ENCODE results near the gene SERGEF. TPM values are rescaled to one million over a fixed set of nuclear protein-coding genes. Genes with fewer than 3 reads are reported as not detected.

Gene SERGEF
- total and polyA plus RNA-seq, 2 of the 4 experiments (the other 2 are of a cell fraction) = 12.2 to 18.1 TPM

DNA sequence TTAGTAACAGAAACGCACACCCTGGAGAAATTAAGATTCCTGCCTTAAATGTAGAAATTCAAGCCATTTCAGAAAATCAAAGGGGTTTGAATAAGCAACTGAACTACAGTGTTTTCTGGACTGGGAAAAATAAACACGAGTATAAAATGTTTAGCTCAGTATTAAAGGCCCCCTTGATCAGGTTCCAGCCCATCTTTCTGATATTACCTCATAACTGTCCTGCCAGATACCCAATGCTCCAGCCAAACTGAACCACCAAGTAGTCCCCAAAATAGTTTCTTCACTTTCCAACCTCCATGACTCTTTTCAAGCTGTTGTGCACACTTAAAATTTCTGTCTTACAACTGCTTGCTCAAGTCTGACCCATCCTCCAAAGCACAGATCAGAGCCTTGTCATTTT lies 54.4 kb downstream of the SERGEF start:
- CTCF ChIA-PET = interaction anchor here (1.3 kb wide), 1 partner anchor 227 kb away, joined by 3 read pairs; no protein-coding TSS in a partner anchor

More for the DNA sequence above, 54.4 kb downstream of the SERGEF start:
- Histone ChIP-seq H3K9me3 (ENCODE audit: control insufficient read depth, insufficient read depth, low read length) (no peaks in the 10 kb centered on the region), H3K9ac (ENCODE audit: low read depth, low read length) (no peak overlapping the region), H3K14ac (replicated peaks; ENCODE audit: low read depth, low read length) (no peak overlapping the region), H3K9me1 (ENCODE audit: insufficient read depth, low read length) (no peaks in the 10 kb centered on the region; the same call in 1 of the 2 replicates), H3K36me3 (ENCODE audit: control insufficient read depth, insufficient read depth, low read length) (peaks cover 3% of the 10 kb centered on the region; the same call in 1 of the 2 replicates), H3K4ac (ENCODE audit: low read depth, low read length) (no peak overlapping the region), H3K27ac (ENCODE audit: insufficient read depth, low read length) (no peak overlapping the region), H4K5ac (ENCODE audit: low read depth, low read length) (no peak overlapping the region), H2BK120ac (ENCODE audit: low read depth, low read length) (no peak overlapping the region), H2BK5ac (ENCODE audit: low read depth, low read length, poor library complexity, severe bottlenecking) (no peak overlapping the region), H3K79me1 (ENCODE audit: low read depth in 1 of 2, low read length in 2 of 2) (no peaks in the 10 kb centered on the region), H3K27me3 (ENCODE audit: control insufficient read depth, insufficient read depth, low read length) (no peaks in the 10 kb centered on the region), H3K23ac (ENCODE audit: low read depth, low read length) (no peak overlapping the region), H3K56ac (ENCODE audit: extremely low read depth, insufficient read depth, low read length) (no peak overlapping the region), H3K4me3 (ENCODE audit: insufficient read depth, low read depth, low read length) (no peak overlapping the region), H4K8ac (ENCODE audit: low read depth in 2 of 2, low read length in 2 of 2) (no peak overlapping the region), H2BK15ac (ENCODE audit: low read depth, low read length) (no peak overlapping the region), H2BK20ac (ENCODE audit: low read depth, low read length) (no peak overlapping the region), H3K18ac (ENCODE audit: low read depth, low read length) (no peak overlapping the region), H4K20me1 (ENCODE audit: insufficient read depth, low read length) (no peaks in the 10 kb centered on the region), H3K4me1 (ENCODE audit: control insufficient read depth, insufficient read depth, low read length) (peaks cover 5% of the 10 kb centered on the region; the same call in 1 of the 2 replicates), H3K4me2 (ENCODE audit: low read depth, low read length) (no peak overlapping the region), H4K91ac (ENCODE audit: insufficient read depth, low read depth, low read length) (no peak overlapping the region), H2AFZ (replicated peaks; ENCODE audit: low read length, poor library complexity) (no peak overlapping the region), H2AK9ac (replicated peaks; ENCODE audit: low read depth, low read length, poor library complexity) (no peak overlapping the region), H2AK5ac (ENCODE audit: low read depth, low read length) (no peak overlapping the region)
- no TSS peak for BruUV-seq (replicated peaks)
- POLR2A ChIA-PET (ENCODE audit: unreplicated experiment) = interaction anchor here (0.7 kb wide), 1 partner anchor 15 kb away, joined by 3 read pairs; no protein-coding TSS in a partner anchor
- intact Hi-C loops (cut with micrococcal nuclease) = no loop called here
- ATAC-seq (ENCODE audit: low read depth) = no peak
- no CpG with 5 or more reads among the region's 2 CpGs for WGBS, 2 experiments (ENCODE audit: extremely low coverage in 2 of 2, insufficient read length in 1 of 2)
- TF ChIP-seq RAD21 (IDR thresholded peaks at IDR 0.05; ENCODE audit: low read length) (no peak), SMC3 (IDR thresholded peaks at IDR 0.05; ENCODE audit: low read depth, low read length) (no peak), MXI1 (IDR thresholded peaks at IDR 0.05; ENCODE audit: borderline replicate concordance, low read depth, low read length) (no peak), BHLHE40 (IDR thresholded peaks at IDR 0.05; ENCODE audit: low read depth, low read length) (no peak)
- in situ Hi-C loops (cut with MboI; ENCODE audit: low sequenced_read_pairs) = no loop called here
- dilution Hi-C loops (cut with HindIII; ENCODE audit: low sequenced_read_pairs, unreplicated experiment) = no loop called here
- no peak for DNase-seq

Measured in IMR-90 (cell line).